ACC112 (cell line): ENCODE results near the gene UQCR11.
A peak's percentile ranks its signal among the peaks of the same experiment; 100 is the strongest.

Experiments used
- H2AFZ ChIP-seq: fragments of 200-600 bp; sonication (generic); one replicate; pipeline ENCODE4 v1.6.0; 2017; ENCODE audit warnings: antibody characterized with exemption, low read length; ENCODE audit not compliant: unreplicated experiment
- H3K27ac ChIP-seq: fragments of 200-600 bp; sonication (generic); 2 replicates; pipeline ENCODE4 v1.5.1; 2014; ENCODE audit warnings: low read depth, mild to moderate bottlenecking, antibody characterized with exemption, low read length, moderate library complexity
- H3K27me3 ChIP-seq: fragments of 200-600 bp; sonication (generic); 2 replicates; pipeline ENCODE4 v1.6.1; 2014; ENCODE audit warnings: mild to moderate bottlenecking, antibody characterized with exemption, low read length, moderate library complexity, mixed read lengths; ENCODE audit not compliant: insufficient read depth
- H3K36me3 ChIP-seq: fragments of 200-600 bp; sonication (generic); 2 replicates; pipeline ENCODE4 v1.6.1; 2016; ENCODE audit warnings: mild to moderate bottlenecking, antibody characterized with exemption, low read length, moderate library complexity, mixed read lengths; ENCODE audit not compliant: insufficient read depth
- H3K4me1 ChIP-seq: fragments of 200-600 bp; sonication (generic); one replicate; pipeline ENCODE4 v1.6.1; 2016; ENCODE audit warnings: low read length, mixed read lengths; ENCODE audit not compliant: insufficient read depth, unreplicated experiment, control insufficient read depth
- H3K4me3 ChIP-seq: fragments of 200-600 bp; sonication (generic); 2 replicates; pipeline ENCODE4 v1.5.1; 2014; ENCODE audit warnings: mild to moderate bottlenecking, low read depth, low read length
- H3K79me2 ChIP-seq: fragments of 200-600 bp; sonication (generic); one replicate; pipeline ENCODE4 v1.6.0; 2016; ENCODE audit warnings: low read length; ENCODE audit not compliant: control insufficient read depth, unreplicated experiment, insufficient read depth

UQCR11 gene

DNA sequence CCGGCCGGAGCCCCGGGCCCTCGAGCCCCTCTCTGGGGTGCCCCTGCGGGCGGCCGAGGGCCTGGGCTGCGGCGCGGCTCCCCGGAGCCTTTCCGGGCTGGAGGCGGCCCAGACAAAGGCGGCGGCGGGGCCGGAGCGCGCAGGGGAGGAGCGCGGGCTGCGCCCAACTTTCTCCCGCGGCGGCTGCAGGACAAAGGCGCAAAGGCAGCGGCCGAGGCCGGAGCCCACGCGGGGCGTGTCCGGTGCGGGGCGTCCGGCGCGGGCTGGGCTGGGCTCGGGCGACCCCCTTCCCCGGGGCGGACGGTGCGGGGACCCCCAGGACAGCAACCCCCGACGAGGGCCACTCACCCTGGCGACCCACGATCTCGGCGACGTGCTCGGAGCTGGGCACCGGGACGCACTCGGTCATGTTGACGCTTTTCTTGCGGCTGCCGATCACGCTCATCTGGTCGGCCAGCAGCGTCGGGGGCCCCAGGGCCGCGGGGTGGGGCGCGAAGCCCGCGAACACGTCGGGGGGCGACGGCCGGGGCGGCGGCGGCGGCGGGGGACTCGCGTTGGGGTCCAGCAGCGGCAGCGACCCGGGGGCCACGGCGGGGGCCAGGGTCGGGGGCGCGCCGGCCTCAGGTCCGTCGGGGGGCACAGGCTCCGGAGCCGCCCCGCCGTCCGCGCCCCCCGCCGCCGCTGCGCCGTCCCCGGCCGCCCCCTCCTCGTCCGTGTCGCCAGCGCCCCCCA lies 38.0 kb downstream of the UQCR11 start:
- Histone ChIP-seq H3K4me3 (peak overlapping the region; percentile 89), H2AFZ (peak overlapping the region; percentile 43), H3K79me2 (peaks cover 14% of the 10 kb centered on the region), H3K27me3 (no peaks in the 10 kb centered on the region), H3K27ac (peak overlapping the region; percentile 37; the same call in 1 of the 2 replicates), H3K36me3 (no peaks in the 10 kb centered on the region), H3K4me1 (peaks cover 8% of the 10 kb centered on the region)

- H3K27ac ChIP-seq = peak overlapping the region; percentile 37; the same call in 1 of the 2 replicates
- peak overlapping the region; percentile 43 for H2AFZ ChIP-seq
- H3K79me2 ChIP-seq = peaks cover 16% of the 10 kb centered on the region
- H3K27me3 ChIP-seq = no peaks in the 10 kb centered on the region
- peaks cover 8% of the 10 kb centered on the region for H3K4me1 ChIP-seq
- H3K4me3 ChIP-seq = peak overlapping the region; percentile 89
- no peaks in the 10 kb centered on the region for H3K36me3 ChIP-seq
Measured at GRCh38 chr19:1566392-1567115, 38.7 kb downstream of the UQCR11 start.

GRCh38 chr19:1563251-1563650 lies 42.0 kb downstream of the UQCR11 start:
- Histone ChIP-seq H2AFZ (no peak overlapping the region), H3K27ac (no peak overlapping the region), H3K36me3 (no peaks in the 10 kb centered on the region), H3K79me2 (peaks cover 17% of the 10 kb centered on the region), H3K27me3 (no peaks in the 10 kb centered on the region), H3K4me3 (no peak overlapping the region), H3K4me1 (peaks cover 5% of the 10 kb centered on the region)

DNA sequence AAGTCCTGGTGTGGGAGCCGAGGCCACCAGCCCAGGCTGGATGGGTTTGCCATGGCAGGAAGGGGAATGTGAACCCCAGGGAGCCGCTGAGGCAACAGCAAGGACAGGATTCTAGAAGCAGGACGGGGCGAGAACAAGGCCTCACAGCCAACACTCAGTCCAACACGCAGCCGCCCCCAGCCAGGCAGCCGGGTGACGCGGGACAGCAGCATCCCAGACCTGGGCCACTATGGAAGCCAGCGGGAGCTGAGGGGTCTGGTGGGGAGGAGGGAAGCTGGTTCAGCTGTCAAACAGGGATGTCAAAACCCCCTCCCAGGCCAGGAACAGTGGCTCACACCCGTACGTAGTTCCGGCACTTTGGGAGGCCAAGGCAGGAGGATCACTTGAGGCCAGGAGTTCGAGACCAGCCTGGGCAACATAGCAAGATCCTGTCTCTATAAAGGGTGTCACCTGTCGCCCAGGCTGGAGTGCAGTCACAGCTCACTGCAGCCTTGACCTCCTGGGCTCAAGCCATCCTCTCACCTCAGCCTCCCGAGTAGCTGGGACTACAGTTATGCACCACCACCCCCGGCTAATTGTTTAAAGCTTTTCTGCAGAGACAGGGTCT lies 43.9 kb downstream of the UQCR11 start:
- H3K79me2 ChIP-seq = peaks cover 16% of the 10 kb centered on the region
- no peak overlapping the region for H3K27ac ChIP-seq
- no peak overlapping the region for H2AFZ ChIP-seq
- peaks cover 5% of the 10 kb centered on the region for H3K4me1 ChIP-seq
- H3K4me3 ChIP-seq = no peak overlapping the region
- no peaks in the 10 kb centered on the region for H3K36me3 ChIP-seq
- H3K27me3 ChIP-seq = no peaks in the 10 kb centered on the region

GRCh38 chr19:1560286-1560882 lies 44.9 kb downstream of the UQCR11 start:
- no peaks in the 10 kb centered on the region for H3K36me3 ChIP-seq
- H2AFZ ChIP-seq = no peak overlapping the region
- H3K4me1 ChIP-seq = no peaks in the 10 kb centered on the region
- H3K79me2 ChIP-seq = peaks cover 6% of the 10 kb centered on the region
- no peaks in the 10 kb centered on the region for H3K27me3 ChIP-seq
- H3K27ac ChIP-seq = no peak overlapping the region
- no peak overlapping the region for H3K4me3 ChIP-seq

DNA sequence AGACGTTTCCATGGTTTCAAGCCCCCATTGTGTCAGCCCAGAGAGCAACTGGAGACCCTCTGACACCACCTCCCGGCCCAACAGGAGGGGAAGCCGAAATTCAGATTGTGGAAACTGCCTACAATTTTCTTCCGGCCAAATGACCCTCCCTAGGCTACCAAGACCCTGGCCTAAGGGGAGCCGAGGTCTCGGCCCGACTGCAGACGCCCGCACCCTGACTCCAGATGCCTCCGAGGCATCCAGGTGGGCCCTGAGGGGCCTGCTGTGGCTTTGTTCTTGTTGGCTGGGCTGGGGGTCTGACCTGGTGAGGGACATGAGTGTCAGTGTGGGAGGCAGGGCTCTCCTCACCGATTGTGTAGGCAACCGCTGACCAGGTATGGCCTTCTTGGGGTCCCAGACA lies 46.7 kb downstream of the UQCR11 start:
- H3K36me3 ChIP-seq = no peaks in the 10 kb centered on the region
- no peaks in the 10 kb centered on the region for H3K4me1 ChIP-seq
- H3K27me3 ChIP-seq = no peaks in the 10 kb centered on the region
- no peak overlapping the region for H3K4me3 ChIP-seq
- H3K27ac ChIP-seq = no peak overlapping the region
- H2AFZ ChIP-seq = no peak overlapping the region
- peaks cover 6% of the 10 kb centered on the region for H3K79me2 ChIP-seq

DNA sequence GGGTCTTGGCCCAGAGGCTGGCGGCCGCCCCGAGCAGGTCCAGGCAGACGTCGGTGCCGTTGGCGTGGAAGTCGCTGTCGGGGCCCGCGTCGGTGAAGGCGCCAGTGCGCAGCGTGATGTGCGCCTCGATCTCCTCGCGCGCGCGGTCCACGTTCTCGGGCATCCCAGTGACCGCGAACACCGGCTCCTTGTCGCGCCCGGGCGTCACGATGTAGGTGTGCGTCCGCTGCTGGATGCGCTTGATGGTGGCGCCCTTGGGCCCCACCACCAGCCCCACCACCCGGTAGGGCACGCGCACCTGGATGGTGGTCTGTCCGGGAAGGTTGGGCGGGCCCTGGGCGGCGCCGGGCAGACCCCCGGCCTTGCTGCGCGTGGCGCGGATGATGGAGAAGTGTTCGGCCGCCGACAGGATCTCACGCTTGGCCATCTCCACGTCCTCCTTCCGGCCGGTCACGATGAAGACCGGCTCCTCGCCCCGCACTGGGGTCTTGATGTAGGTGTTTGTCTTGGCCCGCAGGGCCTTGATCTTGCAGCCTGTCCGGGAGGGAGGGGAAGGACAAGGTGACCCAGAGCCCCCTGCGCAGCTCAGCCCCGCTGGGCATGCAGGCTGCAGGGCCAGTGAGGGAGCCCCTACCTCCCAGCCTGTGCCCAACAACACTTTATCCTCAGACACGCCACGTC lies 48.7 kb downstream of the UQCR11 start:
- Histone ChIP-seq H3K4me1 (no peaks in the 10 kb centered on the region), H3K27ac (no peak overlapping the region), H3K27me3 (no peaks in the 10 kb centered on the region), H3K4me3 (no peak overlapping the region), H2AFZ (no peak overlapping the region), H3K36me3 (no peaks in the 10 kb centered on the region), H3K79me2 (peaks cover under 1% of the 10 kb centered on the region)

GRCh38 chr19:1555487-1556389 lies 49.5 kb downstream of the UQCR11 start:
- Histone ChIP-seq H3K36me3 (no peaks in the 10 kb centered on the region), H3K4me1 (no peaks in the 10 kb centered on the region), H2AFZ (no peak overlapping the region), H3K27me3 (no peaks in the 10 kb centered on the region), H3K79me2 (no peaks in the 10 kb centered on the region), H3K4me3 (no peak overlapping the region), H3K27ac (no peak overlapping the region)

- Histone ChIP-seq H3K4me3 (no peak overlapping the region), H3K4me1 (no peaks in the 10 kb centered on the region), H3K27me3 (no peaks in the 10 kb centered on the region), H3K36me3 (no peaks in the 10 kb centered on the region), H3K27ac (no peak overlapping the region), H2AFZ (no peak overlapping the region), H3K79me2 (no peaks in the 10 kb centered on the region)
Measured at GRCh38 chr19:1554968-1555367, 50.3 kb downstream of the UQCR11 start.
